GM18519 (cell line): ENCODE measurements around the gene ACP7.
"Not testable (repeated sequence)": the region's sequence is repeated elsewhere in the genome, so short reads cannot be mapped to it uniquely, and the experiment has no call there.

ENCODE experiments used
- ATAC-seq: cut with Tn5 transposase; IDR thresholded peaks from one replicate; pipeline ENCODE4 v1.9.1; 2021; ENCODE audit warnings: mild to moderate bottlenecking, moderate library complexity; ENCODE audit not compliant: unreplicated experiment, low FRiP score

Gene ACP7

GRCh38 chr19:39077323-39077722 is 6.8 kb upstream of the ACP7 start:
- no peak for ATAC-seq

GRCh38 chr19:39078436-39079200 is 5.5 kb upstream of the ACP7 start:
- ATAC-seq, result no peak

GRCh38 chr19:39080431-39080830 is 3.7 kb upstream of the ACP7 start:
- ATAC-seq, result no peak

- no peak for ATAC-seq
These were observed 2.0 kb upstream of the ACP7 start for GRCh38 chr19:39082167-39082566.

GRCh38 chr19:39082745-39083598 is 1.2 kb upstream of the ACP7 start:
- ATAC-seq, result no peak

- no peak for ATAC-seq
These were observed 577 bp upstream of the ACP7 start for GRCh38 chr19:39083599-39083982.

- ATAC-seq, result no peak
These were observed 538 bp downstream of the ACP7 start for GRCh38 chr19:39084732-39085080.

- ATAC-seq, result no peak
These were observed 1.2 kb downstream of the ACP7 start for GRCh38 chr19:39085392-39085791.

GRCh38 chr19:39086386-39086785 is 2.2 kb downstream of the ACP7 start:
- no peak for ATAC-seq

GRCh38 chr19:39087907-39088686 is 3.9 kb downstream of the ACP7 start:
- no peak for ATAC-seq

GRCh38 chr19:39090016-39090415 is 5.8 kb downstream of the ACP7 start:
- ATAC-seq, result not testable (repeated sequence)

- ATAC-seq, result no peak
These were observed 6.7 kb downstream of the ACP7 start for GRCh38 chr19:39090881-39091280.

- ATAC-seq, result not testable (repeated sequence)
These were observed 11.8 kb downstream of the ACP7 start for GRCh38 chr19:39095799-39096540.

- no peak for ATAC-seq
These were observed 13.1 kb downstream of the ACP7 start for GRCh38 chr19:39097299-39097698.

- ATAC-seq, result no peak
These were observed 13.6 kb downstream of the ACP7 start for GRCh38 chr19:39097721-39098120.

- ATAC-seq, result no peak
These were observed 14.4 kb downstream of the ACP7 start for GRCh38 chr19:39098365-39099269.

GRCh38 chr19:39099341-39099740 is 15.2 kb downstream of the ACP7 start:
- no peak for ATAC-seq

GRCh38 chr19:39100500-39101166 is 16.5 kb downstream of the ACP7 start:
- no peak for ATAC-seq

GRCh38 chr19:39103151-39103550 is 19.0 kb downstream of the ACP7 start:
- ATAC-seq, result no peak
